ENCODE measurements around the gene FES. TPM values are rescaled to one million over a fixed set of nuclear protein-coding genes. Genes with fewer than 3 reads are reported as not detected.

FES gene
- total RNA-seq, 1 donor from 2014 or later = 48.0 TPM

- Histone ChIP-seq H3K4me1 (peaks cover 28% of the 10 kb centered on the region), H3K27me3 (no peaks in the 10 kb centered on the region), H3K27ac (no peak overlapping the region), H3K9me3 (no peaks in the 10 kb centered on the region), H3K36me3 (peaks cover 51% of the 10 kb centered on the region), H3K4me3 (no peak overlapping the region)
- ATAC-seq = no peak
- intact Hi-C loops (cut with DNase I) = loop anchor here (10.0 kb wide), 1 partner anchor 161 kb away; the partner anchor contains the start of gene BLM
- DNase-seq = no peak
- TF ChIP-seq CTCF (IDR thresholded peaks at IDR 0.05) = no peak
These were observed 8.7 kb upstream of the FES start for GRCh38 chr15:90875549-90875981.

GRCh38 chr15:90876046-90876445 lies 8.3 kb upstream of the FES start:
- H3K4me3 ChIP-seq = no peak overlapping the region
- H3K9me3 ChIP-seq = no peaks in the 10 kb centered on the region
- no peak for DNase-seq
- ATAC-seq = no peak
- intact Hi-C loops (cut with DNase I) = loop anchor here (10.0 kb wide), 1 partner anchor 161 kb away; the partner anchor contains the start of gene BLM
- H3K27ac ChIP-seq = no peak overlapping the region
- no peaks in the 10 kb centered on the region for H3K27me3 ChIP-seq
- H3K36me3 ChIP-seq = peaks cover 56% of the 10 kb centered on the region
- peaks cover 26% of the 10 kb centered on the region for H3K4me1 ChIP-seq
- TF ChIP-seq CTCF (IDR thresholded peaks at IDR 0.05) = no peak

GRCh38 chr15:90876512-90877170 lies 7.7 kb upstream of the FES start:
- H3K36me3 ChIP-seq = peaks cover 61% of the 10 kb centered on the region
- intact Hi-C loops (cut with DNase I) = loop anchor here (10.0 kb wide), 1 partner anchor 162 kb away; the partner anchor contains the start of gene BLM

GRCh38 chr15:90877315-90877714 lies 7.0 kb upstream of the FES start:
- peaks cover 68% of the 10 kb centered on the region for H3K36me3 ChIP-seq
- no peak for TF ChIP-seq CTCF (IDR thresholded peaks at IDR 0.05)
- DNase-seq (no peak), ATAC-seq (no peak)
- H3K27me3 ChIP-seq = no peaks in the 10 kb centered on the region
- H3K4me3 ChIP-seq = no peak overlapping the region
- intact Hi-C loops (cut with DNase I) = loop anchor here (10.0 kb wide), 1 partner anchor 163 kb away; the partner anchor contains the start of gene BLM
- H3K9me3 ChIP-seq = no peaks in the 10 kb centered on the region
- peaks cover 26% of the 10 kb centered on the region for H3K4me1 ChIP-seq
- H3K27ac ChIP-seq = no peak overlapping the region

More at GRCh38 chr15:90876512-90877170, 7.7 kb upstream of the FES start:
- no peak for TF ChIP-seq CTCF (IDR thresholded peaks at IDR 0.05)
- Histone ChIP-seq H3K4me1 (peaks cover 26% of the 10 kb centered on the region), H3K27ac (no peak overlapping the region), H3K4me3 (no peak overlapping the region), H3K9me3 (no peaks in the 10 kb centered on the region), H3K27me3 (no peaks in the 10 kb centered on the region)
- no peak for DNase-seq
- ATAC-seq = no peak

GRCh38 chr15:90877996-90878395 lies 6.3 kb upstream of the FES start:
- no peak overlapping the region for H3K4me3 ChIP-seq
- intact Hi-C loops (cut with DNase I) = loop anchor here (10.0 kb wide), 1 partner anchor 163 kb away; the partner anchor contains the start of gene BLM
- no peaks in the 10 kb centered on the region for H3K9me3 ChIP-seq
- no peaks in the 10 kb centered on the region for H3K27me3 ChIP-seq
- ATAC-seq (no peak), DNase-seq (no peak)
- H3K36me3 ChIP-seq = peaks cover 71% of the 10 kb centered on the region
- TF ChIP-seq CTCF (IDR thresholded peaks at IDR 0.05) = no peak
- peaks cover 20% of the 10 kb centered on the region for H3K4me1 ChIP-seq
- H3K27ac ChIP-seq = no peak overlapping the region
